Endothelial cell of umbilical vein (primary cell): ENCODE data around the gene SMCO3. TPM values are rescaled to one million over a fixed set of nuclear protein-coding genes. Genes with fewer than 3 reads are reported as not detected.
A peak's percentile ranks its signal among the peaks of the same experiment; 100 is the strongest.

Source experiments
- Bru-seq: library from RNA; stranded (reverse); fragments of 400-500 nt; gene quantifications from one replicate; lab custom pipeline; 2021; lab: Mats Ljungman, UMichigan
- BruChase-seq, 2 experiments: library from RNA; stranded (reverse); fragments of 400-500 nt; gene quantifications; one replicate each; lab custom pipeline; 2021; lab: Mats Ljungman, UMichigan
- BruUV-seq: library from RNA; stranded (reverse); fragments of 400-500 nt; replicated peaks from 2 replicates; lab custom pipeline; 2021; lab: Mats Ljungman, UMichigan
- CTCF ChIA-PET: fragments of 300-600, 350-600 bp; sonication (Branson Sonifier 250); formaldehyde crosslinking; loops from one replicate; lab custom pipeline; 2021; ENCODE audit warnings: antibody characterized with exemption, inconsistent platforms; lab: Charles Lee
- POLR2A ChIA-PET: fragments of 300-600, 350-600 bp; sonication (Branson Sonifier 250); formaldehyde crosslinking; loops from one replicate; lab custom pipeline; 2021; ENCODE audit warnings: antibody characterized with exemption, inconsistent platforms; lab: Charles Lee
- DNase-seq: peaks from one replicate; pipeline ENCODE4 v3.0.0-alpha.2; 2011; ENCODE audit warnings: low read depth, low spot score
- FAIRE-seq: peaks from 2 replicates; lab custom pipeline; 2011; peaks lifted over from hg19 to GRCh38; lab: Jason Lieb, UNC
- H2AFZ ChIP-seq: 2 replicates; pipeline ENCODE4 v1.6.0; 2012; ENCODE audit warnings: low read depth, low read length, control low read depth, inconsistent platforms
- H3K27ac ChIP-seq: 2 replicates; pipeline ENCODE4 v1.5.1; 2011; ENCODE audit warnings: low read depth, mild to moderate bottlenecking, control low read depth, low read length, moderate library complexity; ENCODE audit not compliant: insufficient read depth
- H3K27me3 ChIP-seq, 2 experiments: 2 replicates each; pipeline versions ENCODE4 v1.6.0 to v1.6.1; 2011; ENCODE audit warnings: low read length in 2 of 2, mixed read lengths in 1 of 2; ENCODE audit not compliant: control insufficient read depth in 2 of 2, insufficient read depth in 2 of 2
- H3K36me3 ChIP-seq, 2 experiments: 2 replicates in 1 of 2; 3 replicates in 1 of 2; pipeline ENCODE4 v1.5.1; 2011; ENCODE audit warnings: low read length in 2 of 2, mild to moderate bottlenecking in 1 of 2, moderate library complexity in 1 of 2; ENCODE audit not compliant: control insufficient read depth in 2 of 2, insufficient read depth in 2 of 2; ENCODE audit errors: extremely low read depth in 1 of 2
- H3K4me1 ChIP-seq: 3 replicates; pipeline ENCODE4 v1.5.1; 2011; ENCODE audit warnings: mild to moderate bottlenecking, low read length; ENCODE audit not compliant: control insufficient read depth, insufficient read depth; ENCODE audit errors: extremely low read depth
- H3K4me2 ChIP-seq: 2 replicates; pipeline ENCODE4 v1.6.1; 2011; ENCODE audit warnings: low read length, control low read depth, mixed read lengths; ENCODE audit not compliant: insufficient read depth
- H3K4me3 ChIP-seq, 3 experiments: fragments of 200-600 bp in 1 of 3; sonication (generic), shearing (Covaris generic) in 1 of 3; replicated peaks in 1 of 3; 2 replicates each; pipeline ENCODE4 v1.5.1; 2011 to 2016; ENCODE audit warnings: control low read depth in 3 of 3, low read length in 3 of 3, mild to moderate bottlenecking in 2 of 3, inconsistent platforms in 1 of 3, low read depth in 1 of 3, moderate library complexity in 1 of 3; ENCODE audit not compliant: insufficient read depth in 1 of 3
- H3K79me2 ChIP-seq: 2 replicates; pipeline ENCODE4 v1.6.0; 2012; ENCODE audit warnings: low read length, inconsistent platforms; ENCODE audit not compliant: control insufficient read depth, insufficient read depth
- H3K9ac ChIP-seq: replicated peaks from 2 replicates; pipeline ENCODE3; 2011; ENCODE audit warnings: low read length, control low read depth; ENCODE audit not compliant: insufficient read depth; ENCODE audit errors: extremely low read depth
- H3K9me1 ChIP-seq: replicated peaks from 3 replicates; pipeline ENCODE4 v1.6.0; 2011; ENCODE audit warnings: mild to moderate bottlenecking, low read length; ENCODE audit not compliant: control insufficient read depth, insufficient read depth; ENCODE audit errors: extremely low read depth
- H3K9me3 ChIP-seq: replicated peaks from 2 replicates; pipeline ENCODE4 v1.5.1; 2012; ENCODE audit warnings: low read length, inconsistent platforms; ENCODE audit not compliant: control insufficient read depth, insufficient read depth
- H4K20me1 ChIP-seq: replicated peaks from 2 replicates; pipeline ENCODE3; 2011; ENCODE audit warnings: mild to moderate bottlenecking, low read length; ENCODE audit not compliant: control insufficient read depth, insufficient read depth; ENCODE audit errors: extremely low read depth
- CTCF ChIP-seq, 2 donors: IDR thresholded peaks; 1 replicate in 1 of 2; 2 replicates in 1 of 2; pipeline ENCODE4 v1.5.1; 2011; ENCODE audit warnings: low read length in 2 of 2, mild to moderate bottlenecking in 2 of 2, moderate library complexity in 2 of 2, control low read depth in 1 of 2, inconsistent platforms in 1 of 2, low read depth in 1 of 2; ENCODE audit not compliant: insufficient read depth in 1 of 2; ENCODE audit errors: extremely low read depth in 1 of 2
- EZH2 ChIP-seq: IDR thresholded peaks from 2 replicates; pipeline ENCODE4 v1.6.1; 2012; ENCODE audit warnings: borderline replicate concordance, low read depth, mild to moderate bottlenecking, moderate library complexity, low read length, inconsistent platforms; ENCODE audit not compliant: severe bottlenecking
- FOS ChIP-seq: IDR thresholded peaks from 2 replicates; pipeline ENCODE4 v1.6.1; 2011; ENCODE audit warnings: mild to moderate bottlenecking, low read length, moderate library complexity, borderline replicate concordance; ENCODE audit not compliant: insufficient read depth
- GATA2 ChIP-seq: IDR thresholded peaks from 2 replicates; pipeline ENCODE4 v1.7.0; 2011; ENCODE audit warnings: low read depth, mild to moderate bottlenecking, moderate library complexity, mixed read lengths, low read length; ENCODE audit not compliant: insufficient read length, insufficient read depth
- JUN ChIP-seq: IDR thresholded peaks from 2 replicates; pipeline ENCODE4 v1.6.1; 2011; ENCODE audit warnings: borderline replicate concordance, low read depth; ENCODE audit not compliant: insufficient read length, insufficient read depth
- MAX ChIP-seq: IDR thresholded peaks from 2 replicates; pipeline ENCODE4 v1.6.1; 2011; ENCODE audit not compliant: insufficient read depth, insufficient read length
- MYC ChIP-seq: IDR thresholded peaks from one replicate; pipeline ENCODE4 v1.6.1; 2011; ENCODE audit warnings: mild to moderate bottlenecking, low read depth, low read length
- POLR2A ChIP-seq: IDR thresholded peaks from 2 replicates; pipeline ENCODE4 v1.6.1; 2012; ENCODE audit warnings: low read depth, mild to moderate bottlenecking, control low read depth, low read length
- POLR2AphosphoS5 ChIP-seq: IDR thresholded peaks from 2 replicates; pipeline ENCODE4 v1.6.1; 2012; ENCODE audit warnings: low read depth, mild to moderate bottlenecking, control low read depth, low read length, moderate library complexity; ENCODE audit not compliant: insufficient read depth
- dilution Hi-C: fragments of 300-500 bp; cut with MboI; formaldehyde crosslinking; loops from one replicate; pipeline ENCODE4 v1.15.0; 2019; ENCODE audit warnings: low sequenced_read_pairs; ENCODE audit not compliant: extremely low pct_ligation_motif_present
- intact Hi-C: fragments of 100-400 bp; cut with micrococcal nuclease; formaldehyde crosslinking; loops from one replicate; pipeline ENCODE4 v1.10.0; 2022
- long read RNA-seq: library from polyadenylated mRNA; stranded (forward); transcript quantifications from one replicate; pipeline ENCODE4 v2.0.0, GENCODE V29; 2021
- polyA minus RNA-seq, 3 experiments: library from RNA; depleted of rRNA, polyadenylated mRNA; stranded (reverse); fragments of >200 nt; gene quantifications; 1 replicate in 1 of 3; 2 replicates in 2 of 3; pipeline ENCODE4 v1.2.3, GENCODE V29; 2011
- polyA plus RNA-seq, 4 experiments: library from polyadenylated mRNA; depleted of rRNA in 3 of 4; stranded (reverse) in 3 of 4; unstranded in 1 of 4; fragments of >200 nt; gene quantifications; 2 replicates each; pipeline versions ENCODE4 v1.2.1 to v1.2.3, GENCODE V29; 2011 to 2012; ENCODE audit warnings: missing spikeins in 1 of 4
- total RNA-seq: library from RNA; stranded (reverse); gene quantifications from 2 replicates; pipeline ENCODE4 v1.2.3, GENCODE V29; 2021

The SMCO3 gene
- total RNA-seq, result 0.25 and 0.35 TPM in 2 replicates
- 0.33 and 0.37 TPM in 2 replicates for polyA plus RNA-seq
- polyA plus RNA-seq (2011; cell fraction: cytosol; rRNA removed), result 0.25 and 0.28 TPM in 2 replicates
- 1.8 and 2.2 TPM in 2 replicates for polyA plus RNA-seq (2011; cell fraction: nucleus; rRNA removed)
- 0.29 and 0.74 TPM in 2 replicates for polyA plus RNA-seq (2012)
- polyA minus RNA-seq, result 1.00 and 1.9 TPM in 2 replicates
- not detected for polyA minus RNA-seq (2011; cell fraction: cytosol; rRNA and poly(A)+ RNA removed)
- polyA minus RNA-seq (2011; cell fraction: nucleus; rRNA and poly(A)+ RNA removed), result 1.5 and 1.8 TPM in 2 replicates
- Bru-seq, nascent RNA, result percentile 30 among the genes with signal in this experiment
- percentile 24 among the genes with signal in this experiment for BruChase-seq, experiment 1, labeled RNA remaining after a 6-hour chase
- percentile 21 among the genes with signal in this experiment for BruChase-seq, experiment 2, labeled RNA remaining after a 2-hour chase
- long read RNA-seq, result 0 reads

GRCh38 chr12:14814014-14814413, at the start of gene SMCO3:
Gene SMCO3 (minus strand): TSS chr12:14814182. CDS start chr12:14806680, 7,502 bp downstream.
- TF ChIP-seq POLR2AphosphoS5, result no peak
- no peak for TF ChIP-seq EZH2
- TF ChIP-seq CTCF (IDR thresholded peaks at IDR 0.05; ENCODE audit: extremely low read depth in 1 of 2, insufficient read depth in 1 of 2, low read depth in 1 of 2, low read length in 2 of 2), result no peak
- no peak for TF ChIP-seq GATA2
- TF ChIP-seq FOS, result no peak
- no peak for TF ChIP-seq MAX
- no peak for TF ChIP-seq JUN
- TF ChIP-seq MYC, result no peak
- no peak for TF ChIP-seq POLR2A
- POLR2A ChIA-PET, result no interaction called here
- H3K27ac ChIP-seq, result no peak within 1 kb of the TSS
- dilution Hi-C loops (no loop called here), intact Hi-C loops (no loop called here)
- no peaks in the 10 kb centered on the region for H4K20me1 ChIP-seq
- H3K27me3 ChIP-seq, result no peaks in the 10 kb centered on the region
- no TSS peak for BruUV-seq
- no peak within 1 kb of the TSS for H3K4me2 ChIP-seq
- no peaks in the 10 kb centered on the region for H3K9me3 ChIP-seq
- no peak for DNase-seq
- no peak for FAIRE-seq
- CTCF ChIA-PET, result interaction anchor here (0.7 to 1.3 kb wide), 5 partner anchors 9 to 182 kb away, joined by 3 to 9 read pairs (median 3); no protein-coding TSS in a partner anchor
- no peaks in the 10 kb centered on the region for H3K4me1 ChIP-seq
- no peaks in the 10 kb centered on the region for H3K36me3 ChIP-seq
- H2AFZ ChIP-seq, result no peak within 1 kb of the TSS
- H3K9ac ChIP-seq, result no peak within 1 kb of the TSS
- H3K4me3 ChIP-seq, result no peak within 1 kb of the TSS
- H3K79me2 ChIP-seq, result no peaks in the 10 kb centered on the region
- no peaks in the 10 kb centered on the region for H3K9me1 ChIP-seq
